OCI-LY7 (cell line): ENCODE data around the gene NKX2-8. TPM values are rescaled to one million over a fixed set of nuclear protein-coding genes. Genes with fewer than 3 reads are reported as not detected.

Experiments used
- BruUV-seq: library from RNA; stranded (reverse); fragments of 400-500 nt; replicated peaks from 2 replicates; lab custom pipeline; 2021; lab: Mats Ljungman, UMichigan
- CTCF ChIA-PET: fragments of 300-600 bp; sonication (Branson Sonifier 250); formaldehyde crosslinking; loops from one replicate; lab custom pipeline; 2022; ENCODE audit warnings: antibody characterized with exemption; ENCODE audit not compliant: unreplicated experiment; lab: Charles Lee
- POLR2A ChIA-PET: fragments of 300-600 bp; sonication (Branson Sonifier 250); formaldehyde crosslinking; loops from one replicate; lab custom pipeline; 2022; ENCODE audit warnings: antibody characterized with exemption; lab: Charles Lee
- DNase-seq: peaks from one replicate; pipeline ENCODE4 v3.0.0-alpha.2; 2015; ENCODE audit warnings: low spot score
- H2AFZ ChIP-seq: fragments of 200-600 bp; sonication (generic), shearing (Covaris generic); 2 replicates; pipeline ENCODE4 v1.6.1; 2014; ENCODE audit warnings: mild to moderate bottlenecking, antibody characterized with exemption, low read length, moderate library complexity
- H3K27ac ChIP-seq: fragments of 200-600 bp; sonication (generic); 2 replicates; pipeline ENCODE4 v1.5.1; 2014; ENCODE audit warnings: mixed run types, low read depth, mild to moderate bottlenecking, moderate library complexity, low read length, inconsistent platforms; ENCODE audit not compliant: poor library complexity, severe bottlenecking
- H3K36me3 ChIP-seq: fragments of 200-600 bp; sonication (generic); 2 replicates; pipeline ENCODE4 v1.6.1; 2014; ENCODE audit warnings: mild to moderate bottlenecking, antibody characterized with exemption, low read length, moderate library complexity, mixed read lengths; ENCODE audit not compliant: insufficient read depth
- H3K4me1 ChIP-seq: fragments of 200-600 bp; sonication (generic); 2 replicates; pipeline ENCODE4 v1.5.1; 2014; ENCODE audit warnings: mild to moderate bottlenecking, low read length; ENCODE audit not compliant: insufficient read depth, poor library complexity, severe bottlenecking
- H3K4me2 ChIP-seq: fragments of 200-600 bp; sonication (generic); 2 replicates; pipeline ENCODE4 v1.6.1; 2014; ENCODE audit warnings: mild to moderate bottlenecking, low read length
- H3K4me3 ChIP-seq: fragments of 200-600 bp; sonication (generic); 2 replicates; pipeline ENCODE4 v1.5.1; 2014; ENCODE audit warnings: mild to moderate bottlenecking, low read depth, low read length; ENCODE audit not compliant: poor library complexity, severe bottlenecking
- H3K79me2 ChIP-seq: fragments of 200-600 bp; sonication (generic); 2 replicates; pipeline ENCODE4 v1.6.1; 2016; ENCODE audit warnings: low read depth, mild to moderate bottlenecking, low read length, moderate library complexity, mixed read lengths; ENCODE audit not compliant: insufficient read depth
- H3K9me2 ChIP-seq: fragments of 200-600 bp; sonication (generic); 2 replicates; pipeline ENCODE4 v1.6.1; 2016; ENCODE audit warnings: mild to moderate bottlenecking, low read length, mixed read lengths; ENCODE audit not compliant: insufficient read depth
- H3K9me3 ChIP-seq: fragments of 200-600 bp; sonication (generic); 2 replicates; pipeline ENCODE4 v1.6.1; 2014; ENCODE audit warnings: mild to moderate bottlenecking, mixed run types, low read length, mixed read lengths
- H4K20me1 ChIP-seq: fragments of 200-600 bp; sonication (generic); 2 replicates; pipeline ENCODE4 v1.6.1; 2014; ENCODE audit warnings: mild to moderate bottlenecking, antibody characterized with exemption, low read length, moderate library complexity, mixed read lengths; ENCODE audit not compliant: insufficient read depth
- EZH2phosphoT487 ChIP-seq: fragments of 200-600 bp; sonication (generic); IDR thresholded peaks from 2 replicates; pipeline ENCODE4 v1.6.1; 2018; ENCODE audit warnings: low read depth, borderline replicate concordance, mild to moderate bottlenecking, mixed run types, antibody characterized with exemption, low read length, moderate library complexity, mixed read lengths
- intact Hi-C: fragments of 100-400 bp; cut with micrococcal nuclease; formaldehyde crosslinking; loops from one replicate; pipeline ENCODE4 v1.10.0; 2022; ENCODE audit not compliant: unreplicated experiment
- total RNA-seq, 2 experiments: library from RNA; depleted of rRNA in 1 of 2; stranded (reverse); fragments of >200 nt in 1 of 2; shearing (Covaris generic) in 1 of 2; gene quantifications; 2 replicates each; pipeline ENCODE4 v1.2.3, GENCODE V29; 2014 to 2022
- TF ChIP-seq, protein P1 (sequence below): fragments of 200-600 bp; sonication (generic); conservative IDR thresholded peaks from 2 replicates; pipeline ENCODE4 v1.5.1; 2014; ENCODE audit warnings: mild to moderate bottlenecking, antibody characterized with exemption, low read length, moderate library complexity, mixed read lengths

Gene NKX2-8
- total RNA-seq, 2 experiments from 2014 or later: not detected

DNA sequence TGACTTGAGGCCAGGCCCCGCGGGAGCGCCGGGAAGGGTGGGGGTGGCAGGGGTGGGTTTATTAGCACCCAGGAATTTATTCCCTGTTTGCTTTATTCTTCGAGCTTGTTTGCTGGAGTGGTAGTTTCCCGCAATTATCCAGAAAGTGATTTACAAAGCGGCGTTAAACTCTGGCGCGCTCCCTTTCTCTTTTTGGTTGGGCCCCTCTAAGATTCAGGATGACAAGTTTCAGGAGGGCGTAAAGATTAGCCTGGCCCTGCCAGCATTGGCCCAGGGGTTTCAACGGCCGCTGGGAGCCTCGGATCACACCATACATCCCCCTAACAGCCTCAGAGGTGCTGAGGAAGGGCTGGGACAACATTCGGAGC lies 444 bp upstream of the NKX2-8 start:
- CTCF ChIA-PET: no interaction called here

DNA sequence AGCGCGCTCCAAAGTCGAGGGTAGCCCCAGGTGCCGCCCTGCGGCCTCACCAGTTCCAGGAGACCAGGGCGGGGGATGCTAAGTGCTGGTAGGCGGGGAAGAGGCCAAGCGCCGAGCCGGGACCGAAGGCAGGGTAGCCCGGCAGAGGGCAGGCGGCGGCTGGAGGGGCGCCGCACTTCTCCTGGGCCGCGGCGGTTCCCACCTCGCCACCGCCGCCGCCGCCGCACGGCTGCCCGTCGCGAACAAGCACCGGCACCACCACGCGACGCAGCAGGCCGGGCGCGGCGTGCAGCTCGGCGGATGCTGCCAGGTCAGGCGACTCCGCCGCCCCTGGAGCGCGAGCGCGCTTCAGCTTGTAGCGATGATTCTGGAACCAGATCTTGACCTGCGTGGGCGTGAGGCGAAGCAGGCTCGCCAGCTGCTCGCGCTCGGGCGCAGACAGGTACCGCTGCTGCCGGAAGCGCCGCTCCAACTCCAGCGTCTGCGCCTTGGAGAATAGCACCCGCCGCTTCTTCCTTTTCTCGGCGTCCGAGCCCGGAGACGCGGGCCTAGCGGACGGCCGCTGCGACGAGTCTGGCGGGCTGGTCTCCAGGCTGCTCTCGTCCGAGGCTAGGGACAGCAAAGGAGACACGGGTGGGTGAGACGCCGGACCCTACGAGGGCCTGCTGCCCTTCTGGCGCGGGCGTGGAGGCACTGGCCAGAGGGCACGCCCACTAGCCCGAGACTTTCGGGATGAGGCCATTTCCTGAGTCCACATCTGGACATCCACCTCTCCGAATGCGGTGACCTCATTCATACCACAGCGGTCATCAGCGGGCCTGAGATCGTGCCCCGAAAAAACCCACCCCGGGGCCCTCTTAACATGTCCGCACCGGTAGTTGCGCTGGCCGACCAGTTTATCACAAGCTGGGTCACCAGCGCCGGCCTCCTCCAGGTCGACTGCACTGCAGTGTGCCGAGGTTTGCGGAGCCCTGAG lies 1.3 kb downstream of the NKX2-8 start:
- CTCF ChIA-PET: no interaction called here
- Histone ChIP-seq H3K27ac (no peak overlapping the region), H3K36me3 (no peaks in the 10 kb centered on the region), H3K9me3 (no peaks in the 10 kb centered on the region), H3K4me1 (no peaks in the 10 kb centered on the region), H4K20me1 (no peaks in the 10 kb centered on the region), H3K4me3 (no peak overlapping the region), H2AFZ (no peak overlapping the region), H3K9me2 (no peaks in the 10 kb centered on the region), H3K4me2 (no peak overlapping the region), H3K79me2 (no peaks in the 10 kb centered on the region)
- no peak for DNase-seq
- intact Hi-C loops: no loop called here
- no TSS peak for BruUV-seq
- TF ChIP-seq, protein P1, sequence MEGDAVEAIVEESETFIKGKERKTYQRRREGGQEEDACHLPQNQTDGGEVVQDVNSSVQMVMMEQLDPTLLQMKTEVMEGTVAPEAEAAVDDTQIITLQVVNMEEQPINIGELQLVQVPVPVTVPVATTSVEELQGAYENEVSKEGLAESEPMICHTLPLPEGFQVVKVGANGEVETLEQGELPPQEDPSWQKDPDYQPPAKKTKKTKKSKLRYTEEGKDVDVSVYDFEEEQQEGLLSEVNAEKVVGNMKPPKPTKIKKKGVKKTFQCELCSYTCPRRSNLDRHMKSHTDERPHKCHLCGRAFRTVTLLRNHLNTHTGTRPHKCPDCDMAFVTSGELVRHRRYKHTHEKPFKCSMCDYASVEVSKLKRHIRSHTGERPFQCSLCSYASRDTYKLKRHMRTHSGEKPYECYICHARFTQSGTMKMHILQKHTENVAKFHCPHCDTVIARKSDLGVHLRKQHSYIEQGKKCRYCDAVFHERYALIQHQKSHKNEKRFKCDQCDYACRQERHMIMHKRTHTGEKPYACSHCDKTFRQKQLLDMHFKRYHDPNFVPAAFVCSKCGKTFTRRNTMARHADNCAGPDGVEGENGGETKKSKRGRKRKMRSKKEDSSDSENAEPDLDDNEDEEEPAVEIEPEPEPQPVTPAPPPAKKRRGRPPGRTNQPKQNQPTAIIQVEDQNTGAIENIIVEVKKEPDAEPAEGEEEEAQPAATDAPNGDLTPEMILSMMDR: no peak
- no peak for TF ChIP-seq EZH2phosphoT487
- POLR2A ChIA-PET: no interaction called here

More for the DNA sequence above, 444 bp upstream of the NKX2-8 start:
- no peaks in the 10 kb centered on the region for H4K20me1 ChIP-seq
- POLR2A ChIA-PET: no interaction called here
- BruUV-seq: no TSS peak
- no peaks in the 10 kb centered on the region for H3K4me1 ChIP-seq
- no peak for TF ChIP-seq EZH2phosphoT487
- TF ChIP-seq, protein P1: no peak
- H3K9me2 ChIP-seq: no peaks in the 10 kb centered on the region
- no peaks in the 10 kb centered on the region for H3K9me3 ChIP-seq
- no peak overlapping the region for H3K4me2 ChIP-seq
- no peak for DNase-seq
- no peak overlapping the region for H3K27ac ChIP-seq
- no peaks in the 10 kb centered on the region for H3K79me2 ChIP-seq
- H3K4me3 ChIP-seq: no peak overlapping the region
- no peak overlapping the region for H2AFZ ChIP-seq
- H3K36me3 ChIP-seq: no peaks in the 10 kb centered on the region
- intact Hi-C loops: no loop called here
